K562 (cell line): ENCODE results near the gene FAM53C. TPM values are rescaled to one million over a fixed set of nuclear protein-coding genes. Genes with fewer than 3 reads are reported as not detected.

Source experiments
- ASH1L ChIP-seq: fragments of 450-650 bp; IDR thresholded peaks from 2 replicates; pipeline ENCODE4 v1.6.1; 2018; ENCODE audit warnings: borderline replicate concordance, mild to moderate bottlenecking, low read depth; ENCODE audit not compliant: partially characterized antibody
- ATF4 ChIP-seq: fragments of 450-650 bp; formaldehyde crosslinking; IDR thresholded peaks from 2 replicates; pipeline ENCODE4 v1.4.0; 2022; ENCODE audit warnings: mild to moderate bottlenecking, moderate library complexity
- CBX2 ChIP-seq: fragments of 200-600 bp; sonication (generic); IDR thresholded peaks from one replicate; pipeline ENCODE4 v1.6.1; 2012; ENCODE audit warnings: mild to moderate bottlenecking, low read length, inconsistent platforms; ENCODE audit not compliant: insufficient read depth, poor library complexity, severe bottlenecking
- E2F3 ChIP-seq: fragments of 250-450 bp; sonication (Bioruptor Pico); IDR thresholded peaks from 2 replicates; pipeline ENCODE4 v1.4.0; 2020; ENCODE audit warnings: mild to moderate bottlenecking
- ESRRA ChIP-seq: fragments of 450-650 bp; IDR thresholded peaks from 2 replicates; pipeline ENCODE4 v1.6.1; 2014; ENCODE audit warnings: low read depth, mild to moderate bottlenecking, moderate library complexity, borderline replicate concordance
- FOSL1 ChIP-seq: fragments of 200-800 bp; sonication (Bioruptor generic); conservative IDR thresholded peaks from 2 replicates; pipeline ENCODE4 v1.6.1; 2016; ENCODE audit warnings: missing genetic modification characterization, missing compliant biosample characterization
- HEY1 ChIP-seq: fragments of 250-450 bp; sonication (Bioruptor Pico); IDR thresholded peaks from 2 replicates; pipeline ENCODE4 v1.5.0; 2020; ENCODE audit warnings: mild to moderate bottlenecking, moderate library complexity, borderline replicate concordance
- JUND ChIP-seq, 2 experiments: IDR thresholded peaks; 2 replicates in 1 of 2; 3 replicates in 1 of 2; pipeline ENCODE4 v1.6.1; 2011; ENCODE audit warnings: borderline replicate concordance in 2 of 2, low read depth in 2 of 2, low read length in 2 of 2, improper control_type of control experiment in 1 of 2, missing biosample characterization in 1 of 2, missing genetic modification characterization in 1 of 2, missing genetic modification reagents in 1 of 2
- MEF2A ChIP-seq: IDR thresholded peaks from 2 replicates; pipeline ENCODE4 v1.6.1; 2011; ENCODE audit warnings: low read depth, mild to moderate bottlenecking, low read length, moderate library complexity; ENCODE audit not compliant: control insufficient read depth
- RFX1 ChIP-seq: fragments of 450-650 bp; IDR thresholded peaks from 2 replicates; pipeline ENCODE4 v1.6.1; 2016; ENCODE audit warnings: mild to moderate bottlenecking, moderate library complexity
- SIRT6 ChIP-seq: IDR thresholded peaks from one replicate; pipeline ENCODE4 v1.6.1; 2012; ENCODE audit warnings: low read depth, mild to moderate bottlenecking, control low read depth, inconsistent platforms, low read length, moderate library complexity
- SMARCA4 ChIP-seq: fragments of 450-650 bp; IDR thresholded peaks from 2 replicates; pipeline ENCODE4 v1.6.1; 2016
- SNRNP70 ChIP-seq: fragments of 200-400 bp; formaldehyde crosslinking; optimal IDR thresholded peaks from 2 replicates; pipeline ENCODE3; 2017; ENCODE audit warnings: low read depth, low read length
- ZNF23 ChIP-seq: fragments of 250-450 bp; sonication (Bioruptor Pico); IDR thresholded peaks from 2 replicates; pipeline ENCODE4 v1.4.0; 2020; ENCODE audit warnings: mild to moderate bottlenecking
- ZNF707 ChIP-seq: fragments of 250-450 bp; sonication (Bioruptor Pico); conservative IDR thresholded peaks from 2 replicates; pipeline ENCODE4 v1.8.0; 2022; ENCODE audit warnings: inconsistent platforms, mild to moderate bottlenecking, moderate library complexity
- polyA plus RNA-seq, 8 experiments: library from polyadenylated mRNA; depleted of rRNA in 4 of 8; stranded (reverse) in 5 of 8; unstranded in 3 of 8; fragments of >200 nt; fragmentation: Nextera tagmentation in 2 of 8; fragmentation: Illumina TruSeq in 1 of 8; extraction: Ambion mirVana in 2 of 8; extraction: Trizol in 1 of 8; gene quantifications; 2 replicates each; pipeline versions ENCODE4 v1.2.1 to v1.2.3, GENCODE V29; 2011 to 2014; ENCODE audit warnings: inconsistent platforms in 1 of 8, missing spikeins in 1 of 8
- total RNA-seq, 7 experiments: library from RNA; depleted of rRNA in 6 of 7; stranded (reverse); fragments of >200 nt in 6 of 7; fragmentation: Illumina TruSeq in 2 of 7; extraction: Trizol in 2 of 7; gene quantifications; 2 replicates each; pipeline versions ENCODE4 v1.2.1 to v1.2.3, GENCODE V29; 2011 to 2021; ENCODE audit warnings: low replicate concordance in 1 of 7
- TF ChIP-seq, protein P1 (sequence below): fragments of 250-450 bp; sonication (Bioruptor Pico); IDR thresholded peaks from 2 replicates; pipeline ENCODE4 v1.5.0; 2021; ENCODE audit warnings: mild to moderate bottlenecking, moderate library complexity
- TF ChIP-seq, protein P2 (sequence below): fragments of 250-450 bp; sonication (Bioruptor Pico); IDR thresholded peaks from 2 replicates; pipeline ENCODE4 v1.8.0; 2022; ENCODE audit warnings: inconsistent platforms, mild to moderate bottlenecking, moderate library complexity, borderline replicate concordance

FAM53C gene
- total and polyA plus RNA-seq, 9 of the 15 experiments (the other 6 are each of a cell fraction or from before 2014, with no cell fraction given) = 9.7 to 38.5 (median 25.2) TPM

DNA sequence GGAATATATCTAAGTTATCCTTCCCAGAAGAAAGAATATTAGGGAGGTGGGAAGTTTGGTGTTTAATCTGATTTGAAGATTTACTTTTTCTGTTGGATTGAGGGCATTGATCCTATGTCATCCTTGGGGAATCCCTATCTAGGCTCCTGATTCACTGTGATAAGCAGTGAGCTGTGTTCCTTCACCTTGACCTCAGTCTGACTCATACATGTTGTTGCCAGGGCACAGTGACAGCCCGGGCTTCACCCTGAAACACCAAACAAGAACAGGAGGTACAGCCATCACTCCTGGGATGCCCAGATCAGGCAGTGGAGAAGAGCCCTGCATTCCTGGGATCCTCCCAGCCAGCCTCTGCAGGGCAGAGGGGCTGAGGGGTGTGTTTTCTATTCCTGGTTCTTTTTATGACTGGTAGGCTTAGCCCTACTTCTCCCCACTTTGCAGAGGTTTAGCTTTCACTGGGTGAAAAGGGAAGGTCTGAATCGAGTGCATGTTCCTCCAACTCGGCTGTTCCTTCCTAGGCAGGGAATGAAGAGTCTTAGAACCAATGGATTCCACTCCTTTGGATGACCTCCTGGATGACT is 3.1 kb upstream of the FAM53C start (continued):
- TF ChIP-seq JUND (IDR thresholded peaks at IDR 0.05; ENCODE audit: borderline replicate concordance, low read depth, low read length) (peak; percentile 71; the same call in 1 of the 2 replicates), JUND (tag; IDR thresholded peaks at IDR 0.05; ENCODE audit: borderline replicate concordance, low read depth, low read length) (peak; percentile 62; the same call in 1 of the 3 replicates), CBX2 (no peak), ZNF23 (CRISPR knock-in tag) (no peak), ATF4 (CRISPR knock-in tag) (no peak), RFX1 (0 out of 2 replicates have a peak, but pooled peaks have one; percentile 25), SMARCA4 (no peak), SNRNP70 (no peak), MEF2A (no peak), SIRT6 (no peak), HEY1 (CRISPR knock-in tag) (no peak), ASH1L (no peak), ESRRA (peak; percentile 29; the same call in 1 of the 2 replicates), FOSL1 (tag) (peak; percentile 87), ZNF707 (CRISPR knock-in tag) (no peak), E2F3 (CRISPR knock-in tag) (no peak)
- TF ChIP-seq, protein P1, sequence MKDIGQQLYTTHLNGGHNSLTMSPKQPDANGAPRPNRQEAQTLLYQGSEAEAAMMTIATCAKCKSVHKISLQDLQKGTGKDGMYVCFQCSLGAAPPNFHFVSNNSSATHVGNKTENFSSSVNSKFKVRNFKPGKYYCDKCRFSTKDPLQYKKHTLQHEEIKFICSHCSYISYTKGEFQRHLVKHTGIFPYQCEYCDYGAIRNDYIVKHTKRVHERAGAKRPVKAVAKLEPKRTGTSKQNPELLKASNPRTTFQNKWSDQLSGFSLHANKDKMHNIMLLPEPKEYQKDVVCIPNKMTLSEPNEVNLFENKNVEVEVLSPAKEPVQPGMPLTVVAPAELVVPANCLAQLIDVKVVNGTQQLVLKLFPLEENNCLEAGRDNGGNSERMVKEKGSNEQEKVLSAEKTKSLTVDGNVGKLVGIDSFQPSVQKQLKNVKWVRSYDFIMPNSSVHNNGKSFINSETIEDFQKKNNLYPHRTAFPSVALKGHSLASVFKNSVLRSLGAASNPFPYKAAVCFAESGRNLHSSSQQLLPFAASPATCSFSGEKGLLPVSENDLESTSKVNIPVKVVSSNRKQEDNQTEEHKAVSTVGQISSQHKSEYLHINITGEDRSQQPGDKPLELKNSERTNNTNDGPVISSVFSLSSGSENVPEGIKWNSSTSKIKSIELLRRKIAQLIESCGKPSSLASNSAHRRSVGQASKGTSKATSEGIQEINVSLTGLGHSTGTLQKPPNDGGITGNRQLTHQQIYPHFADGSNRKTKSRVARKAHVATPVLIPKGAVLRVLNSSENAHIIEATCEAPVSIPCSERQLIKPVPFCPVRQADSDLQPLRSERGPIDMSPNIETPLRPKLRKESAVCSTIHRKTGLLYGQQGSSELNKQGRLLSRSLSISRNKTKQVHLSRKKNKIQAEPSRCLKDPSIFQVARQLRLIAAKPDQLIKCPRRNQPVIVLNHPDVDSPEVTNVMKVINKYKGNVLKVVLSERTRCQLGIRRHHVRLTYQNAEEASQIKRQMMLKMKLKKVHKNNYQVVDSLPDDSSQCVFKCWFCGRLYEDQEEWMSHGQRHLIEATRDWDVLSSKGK = no peak
- TF ChIP-seq, protein P2, sequence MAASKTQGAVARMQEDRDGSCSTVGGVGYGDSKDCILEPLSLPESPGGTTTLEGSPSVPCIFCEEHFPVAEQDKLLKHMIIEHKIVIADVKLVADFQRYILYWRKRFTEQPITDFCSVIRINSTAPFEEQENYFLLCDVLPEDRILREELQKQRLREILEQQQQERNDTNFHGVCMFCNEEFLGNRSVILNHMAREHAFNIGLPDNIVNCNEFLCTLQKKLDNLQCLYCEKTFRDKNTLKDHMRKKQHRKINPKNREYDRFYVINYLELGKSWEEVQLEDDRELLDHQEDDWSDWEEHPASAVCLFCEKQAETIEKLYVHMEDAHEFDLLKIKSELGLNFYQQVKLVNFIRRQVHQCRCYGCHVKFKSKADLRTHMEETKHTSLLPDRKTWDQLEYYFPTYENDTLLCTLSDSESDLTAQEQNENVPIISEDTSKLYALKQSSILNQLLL (CRISPR knock-in tag) = no peak
